Fibroblast of skin of right quadriceps (primary cell): ENCODE results near the gene KBTBD4.
"Not testable (repeated sequence)": the region's sequence is repeated elsewhere in the genome, so short reads cannot be mapped to it uniquely, and the experiment has no call there.

Experiments
- DNase-seq: peaks from one replicate; pipeline ENCODE4 v3.0.0-alpha.2; 2013

KBTBD4 gene

GRCh38 chr11:47558695-47559094 lies 20.1 kb downstream of the KBTBD4 start:
- no peak for DNase-seq

- not testable (repeated sequence) for DNase-seq
These were observed 21.8 kb downstream of the KBTBD4 start for GRCh38 chr11:47557004-47557403.

- no peak for DNase-seq
These were observed 25.4 kb downstream of the KBTBD4 start for GRCh38 chr11:47553406-47553743.

- DNase-seq: peak; percentile 89
These were observed 26.0 kb downstream of the KBTBD4 start, which contains the start of gene CELF1 for GRCh38 chr11:47552566-47553405. TSS of gene CELF1 (minus strand) at chr11:47553132. CDS start at chr11:47499523, 53,609 bp downstream.

- DNase-seq: peak; percentile 50
These were observed 26.7 kb downstream of the KBTBD4 start for GRCh38 chr11:47552056-47552565.

- DNase-seq: no peak
These were observed 27.7 kb downstream of the KBTBD4 start for GRCh38 chr11:47551086-47551485.

- no peak for DNase-seq
These were observed 28.3 kb downstream of the KBTBD4 start for GRCh38 chr11:47550288-47551047.

GRCh38 chr11:47546274-47546673 lies 32.5 kb downstream of the KBTBD4 start:
- not testable (repeated sequence) for DNase-seq

- DNase-seq: no peak
These were observed 33.5 kb downstream of the KBTBD4 start for GRCh38 chr11:47545298-47545697.

DNA sequence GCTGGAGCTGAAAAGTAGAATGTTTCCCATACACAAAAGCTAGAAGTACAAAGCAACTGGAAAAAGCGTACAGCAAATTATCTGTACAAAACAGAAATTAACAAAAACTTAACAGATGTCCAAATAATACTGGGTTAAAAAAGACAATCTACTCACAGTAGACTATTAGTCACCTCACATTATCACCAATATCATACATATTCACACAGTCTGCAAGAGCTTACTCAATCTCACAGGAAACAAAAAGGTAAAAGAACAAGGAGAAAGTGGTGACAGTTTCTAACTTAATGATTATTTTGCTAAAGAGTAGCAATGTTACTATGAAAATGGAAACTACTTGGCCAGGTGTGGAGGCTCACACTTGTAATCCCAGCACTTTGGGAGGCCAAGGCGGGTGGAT lies 37.7 kb downstream of the KBTBD4 start:
- DNase-seq: no peak

- no peak for DNase-seq
These were observed 39.1 kb downstream of the KBTBD4 start for GRCh38 chr11:47539681-47540039.

GRCh38 chr11:47538741-47539565 lies 39.8 kb downstream of the KBTBD4 start:
- no peak for DNase-seq

DNA sequence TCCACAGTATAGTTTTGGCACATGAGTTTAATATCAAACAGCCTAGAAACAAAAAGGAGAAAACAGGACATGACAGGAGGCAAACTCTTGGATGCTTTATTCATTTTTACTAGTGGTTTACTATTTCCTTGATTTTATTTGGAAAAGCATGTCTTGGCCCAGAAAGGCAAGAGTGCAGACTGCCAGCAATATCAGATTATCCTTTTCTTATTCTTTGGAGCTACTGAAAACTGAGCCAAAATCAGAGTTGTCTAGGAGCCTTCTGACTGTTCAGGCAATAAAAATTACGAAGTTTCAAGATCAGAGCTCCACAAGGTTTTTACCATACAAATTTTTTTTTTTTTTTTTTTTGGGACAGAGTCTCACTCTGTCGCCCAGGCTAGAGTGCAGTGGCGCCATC lies 41.9 kb downstream of the KBTBD4 start:
- DNase-seq: no peak

DNA sequence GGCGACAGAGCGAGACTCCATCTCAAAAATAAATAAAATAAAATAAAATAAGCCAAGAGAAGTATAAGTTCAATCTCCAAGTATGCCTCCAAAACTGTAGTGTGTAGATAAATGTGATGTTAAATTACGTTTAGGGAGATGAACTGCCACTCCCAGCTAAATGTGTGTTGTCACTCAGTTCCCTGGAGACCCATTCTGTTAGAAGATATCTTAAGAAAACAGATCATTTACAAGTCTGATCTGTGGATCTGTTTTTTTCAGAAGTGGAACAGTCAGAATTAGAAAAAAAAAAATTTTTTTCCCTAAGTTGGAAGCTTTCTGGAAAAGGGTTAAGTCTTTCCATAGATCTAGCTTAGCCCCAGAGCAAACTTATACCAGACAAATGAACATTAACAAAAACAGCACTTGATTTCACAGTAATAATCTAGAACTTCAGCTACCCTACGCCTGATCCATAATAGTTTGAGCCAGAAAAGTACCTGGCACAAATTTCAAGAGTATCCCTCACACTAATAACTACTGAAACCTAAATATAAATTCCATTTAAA lies 44.0 kb downstream of the KBTBD4 start:
- DNase-seq: no peak

DNA sequence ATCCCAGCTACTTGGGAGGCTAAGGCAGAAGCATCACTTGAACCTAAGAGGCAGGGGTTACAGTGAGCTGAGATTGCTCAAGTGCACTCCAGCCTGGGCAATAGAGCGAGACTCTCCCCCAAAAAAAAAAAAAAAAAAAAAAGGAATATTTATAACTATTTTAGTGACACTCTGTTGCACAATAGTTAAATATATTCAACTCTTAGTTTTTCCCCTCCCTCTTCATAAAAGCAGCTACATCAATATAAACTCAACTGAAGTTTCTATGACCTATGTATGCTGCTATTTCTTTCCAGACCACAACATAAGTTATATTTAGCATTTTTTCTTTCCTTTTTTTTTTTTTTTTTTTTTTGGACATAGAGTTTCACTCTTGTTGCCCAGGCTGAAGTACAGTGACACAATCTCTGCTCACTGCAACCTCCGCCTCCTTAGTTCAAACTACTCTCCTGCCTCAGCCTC lies 45.0 kb downstream of the KBTBD4 start:
- DNase-seq: peak; percentile 87

DNA sequence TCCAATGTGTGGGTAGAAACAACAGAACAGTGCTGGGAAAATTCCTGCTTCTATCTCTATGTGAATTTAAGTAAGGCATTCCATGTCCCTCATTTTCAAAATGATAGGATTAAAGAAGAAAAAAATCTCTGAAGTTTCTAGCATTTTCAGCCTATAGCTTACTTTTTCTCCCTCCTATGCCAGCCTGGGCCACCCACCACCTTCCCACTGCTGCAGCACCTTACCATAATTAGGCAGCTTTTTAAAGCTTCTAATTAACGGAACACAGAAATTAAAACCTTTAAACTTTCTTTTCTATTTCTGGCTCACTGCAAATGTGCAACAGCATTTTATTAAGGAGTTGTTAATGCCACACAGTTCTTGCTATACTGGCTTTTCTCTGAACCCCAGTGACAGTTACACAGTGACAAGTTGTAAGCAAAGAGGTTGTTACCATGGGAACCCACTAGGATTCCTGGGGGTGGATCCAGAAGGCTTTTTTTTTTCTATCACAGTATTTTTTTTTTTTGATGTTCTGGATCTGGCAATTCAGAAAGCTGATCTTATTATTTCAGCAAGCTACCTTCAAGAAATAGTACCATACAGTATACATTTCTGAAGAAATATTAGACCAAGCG lies 46.1 kb downstream of the KBTBD4 start:
- no peak for DNase-seq

DNA sequence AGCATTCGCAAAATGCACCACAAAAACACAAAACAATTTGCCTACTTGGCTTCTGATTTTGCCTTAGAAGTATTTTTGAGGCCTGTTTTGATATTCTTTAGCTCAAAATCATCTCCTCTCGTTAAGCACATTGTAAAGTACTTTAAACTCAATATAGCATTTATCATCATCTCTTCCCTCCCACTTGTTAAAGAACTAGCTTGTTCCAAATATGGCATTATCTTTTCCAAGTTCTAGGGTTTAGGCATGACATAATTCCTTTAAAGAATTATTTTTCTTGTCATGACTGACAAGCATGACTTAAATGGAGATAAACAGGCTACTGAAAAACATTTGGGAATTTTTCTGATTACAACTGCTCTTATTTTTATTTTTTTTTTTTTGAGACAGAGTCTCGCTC lies 47.1 kb downstream of the KBTBD4 start:
- DNase-seq: no peak

GRCh38 chr11:47530721-47531120 lies 48.0 kb downstream of the KBTBD4 start:
- not testable (repeated sequence) for DNase-seq

GRCh38 chr11:47529951-47530350 lies 48.8 kb downstream of the KBTBD4 start:
- no peak for DNase-seq

GRCh38 chr11:47527186-47527585 lies 51.6 kb downstream of the KBTBD4 start:
- no peak for DNase-seq

DNA sequence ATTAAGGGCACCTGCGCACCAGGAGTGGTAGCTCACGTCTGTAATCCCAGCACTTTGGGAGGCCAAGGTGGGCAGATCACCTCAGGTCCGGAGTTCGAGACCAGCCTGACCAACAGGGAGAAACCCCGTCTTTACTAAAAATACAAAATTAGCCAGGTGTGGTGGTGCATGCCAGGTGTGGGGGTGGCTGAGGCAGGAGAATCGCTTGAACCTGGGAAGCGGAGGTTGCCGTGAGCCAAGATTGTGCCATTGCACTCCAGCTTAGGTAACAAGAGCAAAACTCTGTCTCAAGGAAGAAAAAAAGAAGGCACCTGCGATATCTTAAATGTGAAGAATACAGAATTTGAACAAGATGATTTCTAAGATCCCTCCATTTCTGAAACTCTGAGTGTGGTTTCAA lies 52.7 kb downstream of the KBTBD4 start:
- DNase-seq: not testable (repeated sequence)

DNA sequence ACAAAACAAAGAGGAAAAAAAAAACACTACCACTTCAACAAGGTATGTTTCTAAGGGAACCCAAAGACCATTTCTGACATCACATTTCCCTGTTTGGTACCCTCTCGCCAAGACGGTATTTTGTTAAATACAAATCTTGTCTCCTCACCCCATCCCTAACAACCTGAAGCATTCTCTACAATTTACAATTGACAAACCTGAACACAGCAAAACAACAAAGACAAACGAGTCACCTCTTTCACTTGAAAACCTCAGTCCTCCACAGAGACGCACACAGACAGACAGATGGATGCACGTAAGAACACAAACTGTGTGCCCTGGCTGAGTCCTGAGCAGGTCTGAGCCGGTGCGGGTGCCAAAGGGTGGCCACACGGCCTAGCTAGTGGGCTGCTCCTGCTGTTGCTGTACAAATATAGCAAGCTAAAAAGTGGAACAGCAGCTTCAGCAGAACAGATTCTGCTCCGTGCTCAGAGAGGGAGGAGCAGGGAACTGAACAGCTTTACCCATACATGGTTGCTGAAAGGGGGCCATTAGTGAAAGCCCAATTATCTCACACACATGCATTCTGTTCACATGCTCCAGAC lies 54.4 kb downstream of the KBTBD4 start:
- DNase-seq: no peak
